GM12872 (cell line): Measurements from ENCODE around the gene ATG2B.

Experiments used
- TF ChIP-seq, protein P1 (sequence below): IDR thresholded peaks from 3 replicates; pipeline ENCODE4 v1.5.1; 2011; ENCODE audit warnings: low read depth, mild to moderate bottlenecking, low read length, moderate library complexity; ENCODE audit not compliant: insufficient read depth

ATG2B gene

GRCh38 chr14:96264853-96265252, 98.3 kb downstream of the ATG2B start:
- TF ChIP-seq, protein P1, sequence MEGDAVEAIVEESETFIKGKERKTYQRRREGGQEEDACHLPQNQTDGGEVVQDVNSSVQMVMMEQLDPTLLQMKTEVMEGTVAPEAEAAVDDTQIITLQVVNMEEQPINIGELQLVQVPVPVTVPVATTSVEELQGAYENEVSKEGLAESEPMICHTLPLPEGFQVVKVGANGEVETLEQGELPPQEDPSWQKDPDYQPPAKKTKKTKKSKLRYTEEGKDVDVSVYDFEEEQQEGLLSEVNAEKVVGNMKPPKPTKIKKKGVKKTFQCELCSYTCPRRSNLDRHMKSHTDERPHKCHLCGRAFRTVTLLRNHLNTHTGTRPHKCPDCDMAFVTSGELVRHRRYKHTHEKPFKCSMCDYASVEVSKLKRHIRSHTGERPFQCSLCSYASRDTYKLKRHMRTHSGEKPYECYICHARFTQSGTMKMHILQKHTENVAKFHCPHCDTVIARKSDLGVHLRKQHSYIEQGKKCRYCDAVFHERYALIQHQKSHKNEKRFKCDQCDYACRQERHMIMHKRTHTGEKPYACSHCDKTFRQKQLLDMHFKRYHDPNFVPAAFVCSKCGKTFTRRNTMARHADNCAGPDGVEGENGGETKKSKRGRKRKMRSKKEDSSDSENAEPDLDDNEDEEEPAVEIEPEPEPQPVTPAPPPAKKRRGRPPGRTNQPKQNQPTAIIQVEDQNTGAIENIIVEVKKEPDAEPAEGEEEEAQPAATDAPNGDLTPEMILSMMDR = peak; percentile 20; the same call in 1 of the 3 replicates

- TF ChIP-seq, protein P1 = no peak
Measured at GRCh38 chr14:96264200-96264553, 99.0 kb downstream of the ATG2B start.

DNA sequence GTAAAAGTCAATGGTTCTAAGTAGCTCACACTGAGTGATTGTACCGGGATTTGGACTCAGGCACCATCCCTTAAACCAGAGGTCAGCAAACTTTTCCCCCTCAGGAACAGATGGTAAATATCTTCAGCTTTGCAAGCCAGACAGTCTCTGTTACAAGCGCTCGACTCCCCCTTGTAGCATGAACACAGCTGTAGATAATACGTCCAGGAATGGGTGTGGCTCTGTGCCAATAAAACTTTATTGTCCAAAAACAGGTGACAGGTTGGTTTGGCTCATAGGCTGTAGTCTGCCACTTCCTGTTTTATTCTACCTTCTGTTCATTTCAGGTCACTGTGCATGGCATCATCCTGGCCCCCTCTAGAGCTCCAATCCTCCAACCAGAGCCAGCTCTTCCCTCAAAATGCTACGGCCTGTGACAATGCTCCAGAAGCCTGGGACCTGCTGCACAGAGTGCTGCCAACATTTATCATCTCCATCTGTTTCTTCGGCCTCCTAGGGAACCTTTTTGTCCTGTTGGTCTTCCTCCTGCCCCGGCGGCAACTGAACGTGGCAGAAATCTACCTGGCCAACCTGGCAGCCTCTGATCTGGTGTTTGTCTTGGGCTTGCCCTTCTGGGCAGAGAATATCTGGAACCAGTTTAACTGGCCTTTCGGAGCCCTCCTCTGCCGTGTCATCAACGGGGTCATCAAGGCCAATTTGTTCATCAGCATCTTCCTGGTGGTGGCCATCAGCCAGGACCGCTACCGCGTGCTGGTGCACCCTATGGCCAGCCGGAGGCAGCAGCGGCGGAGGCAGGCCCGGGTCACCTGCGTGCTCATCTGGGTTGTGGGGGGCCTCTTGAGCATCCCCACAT, 99.6 kb downstream of the ATG2B start:
- TF ChIP-seq, protein P1 = no peak

DNA sequence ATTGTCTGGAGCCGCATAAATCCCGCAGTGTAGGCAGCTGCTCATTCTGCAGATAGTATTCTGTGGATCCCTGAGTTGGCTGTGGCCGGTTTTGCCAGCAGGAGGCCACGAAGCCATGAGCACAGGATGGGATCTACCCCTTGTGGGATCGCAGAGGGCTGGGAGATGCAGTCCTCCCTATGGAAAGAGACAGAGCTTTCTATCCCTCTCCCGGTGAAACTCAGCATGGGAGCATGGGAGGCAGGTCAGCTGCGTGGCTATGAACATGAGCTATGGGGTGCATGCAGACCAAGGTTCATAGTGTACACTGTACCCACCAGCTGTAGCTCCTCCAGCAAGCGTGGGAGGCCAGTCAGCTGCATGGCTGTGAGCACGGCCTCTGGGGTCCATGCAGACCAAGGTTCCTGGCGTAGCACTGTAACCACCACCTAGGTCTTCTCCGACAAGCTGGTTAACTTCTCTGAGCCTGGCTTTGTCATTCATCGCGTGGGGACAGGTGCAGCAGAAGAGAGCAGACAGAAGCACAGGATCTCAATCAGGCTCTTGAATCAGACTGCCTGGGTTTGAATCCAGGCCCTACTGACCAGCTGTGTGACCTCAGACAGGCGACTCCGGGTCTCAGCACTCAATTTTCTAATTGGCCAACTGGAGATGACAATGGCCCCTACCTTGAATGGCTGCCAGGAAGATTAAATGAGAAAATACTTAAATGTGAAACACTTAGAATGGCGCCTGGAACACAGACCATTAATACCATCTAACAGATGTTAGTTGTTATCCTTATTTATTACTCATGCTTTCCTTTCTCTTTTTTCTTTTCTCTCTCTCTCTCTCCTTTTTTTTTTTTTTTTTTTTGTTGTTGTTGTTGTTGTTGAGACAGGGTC, 101.1 kb downstream of the ATG2B start:
- TF ChIP-seq, protein P1 = 0 out of 3 replicates have a peak, but pooled peaks have one; percentile 7

GRCh38 chr14:96261053-96261452, 102.1 kb downstream of the ATG2B start:
- TF ChIP-seq, protein P1 = no peak

DNA sequence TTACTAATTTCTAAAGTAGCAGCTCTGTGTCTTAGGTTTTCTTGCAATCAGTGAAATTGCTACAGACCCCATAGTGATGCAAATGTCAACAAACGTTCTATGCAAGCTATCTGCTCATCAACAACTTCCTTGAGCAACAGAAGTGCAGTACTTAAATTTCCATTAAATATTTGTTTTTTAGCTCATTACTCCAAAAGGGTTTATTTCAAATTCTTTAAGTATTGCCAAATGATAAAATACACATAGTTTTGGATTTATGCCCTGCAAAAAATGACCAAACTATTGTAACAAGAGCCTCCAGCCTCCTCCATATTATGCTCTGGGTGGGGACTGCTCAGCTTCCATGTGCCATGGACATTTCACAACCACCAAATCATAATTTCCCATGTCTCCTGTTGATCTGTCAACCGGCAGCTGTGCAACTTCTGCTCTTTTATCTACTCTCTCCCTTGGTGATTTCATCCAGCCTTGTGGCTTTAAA, 102.8 kb downstream of the ATG2B start:
- TF ChIP-seq, protein P1 = no peak

DNA sequence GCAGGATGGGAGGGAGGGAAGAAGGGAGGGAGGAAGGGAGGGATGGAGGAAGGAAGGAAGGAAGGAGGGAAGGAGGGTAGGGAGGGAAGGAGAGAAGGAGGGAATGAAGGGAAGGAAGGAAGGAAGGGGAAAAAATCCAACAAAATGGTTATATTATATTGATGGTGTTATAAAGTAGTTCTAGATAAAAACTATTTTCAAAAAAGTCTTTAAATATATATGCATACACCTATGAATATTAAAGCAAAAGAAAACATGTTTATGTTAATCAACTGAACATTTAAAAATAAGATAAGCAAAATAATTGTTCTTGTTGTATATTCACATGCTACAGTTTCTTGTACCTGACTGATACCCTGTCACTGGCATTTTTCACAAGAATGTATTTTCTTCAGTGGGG, 105.2 kb downstream of the ATG2B start:
- TF ChIP-seq, protein P1 = no peak
